ENCODE results near the gene TBC1D1.

The TBC1D1 gene

GRCh38 chr4:38055566-38055965 is 164.7 kb downstream of the TBC1D1 start:
- no peak for DNase-seq (ENCODE audit: low spot score)

DNA sequence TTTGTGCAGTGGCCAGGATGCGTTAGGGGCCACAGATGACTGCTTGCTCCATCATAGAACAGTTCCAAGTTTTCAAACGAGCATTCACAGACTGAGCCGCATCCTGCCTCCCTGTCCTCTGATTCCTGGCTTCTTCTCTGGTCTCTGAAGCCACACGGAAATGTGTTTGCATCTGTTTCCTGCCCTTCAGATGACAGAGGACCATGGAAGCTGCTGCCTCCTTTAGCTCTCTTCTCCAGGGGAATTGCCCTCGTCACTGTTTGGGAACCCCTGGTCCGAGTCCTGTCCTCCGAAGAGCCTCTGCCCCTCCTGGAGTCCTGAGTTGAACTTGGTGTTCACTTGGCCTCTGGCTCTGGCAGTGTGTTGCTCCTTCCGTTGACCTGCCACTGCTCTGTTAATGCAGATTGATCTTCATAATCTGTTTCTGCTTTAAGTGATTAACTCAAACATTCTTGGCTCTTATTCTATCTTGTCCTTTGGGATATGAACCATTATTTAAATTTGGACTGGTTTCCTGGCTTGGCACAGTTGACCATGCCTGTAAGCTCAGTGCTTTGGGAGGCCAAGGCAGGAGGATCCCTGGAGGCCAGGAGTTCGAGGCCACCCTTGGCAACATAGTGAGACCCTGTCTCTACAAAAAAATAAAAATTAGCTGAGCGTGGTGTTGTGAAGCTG is 165.3 kb downstream of the TBC1D1 start:
- no peak for DNase-seq (ENCODE audit: low spot score)

GRCh38 chr4:38058151-38058550 is 167.3 kb downstream of the TBC1D1 start:
- no peak for DNase-seq (ENCODE audit: low spot score)

GRCh38 chr4:38060829-38061431 is 170.0 kb downstream of the TBC1D1 start:
- no peak for DNase-seq (ENCODE audit: low spot score)

DNA sequence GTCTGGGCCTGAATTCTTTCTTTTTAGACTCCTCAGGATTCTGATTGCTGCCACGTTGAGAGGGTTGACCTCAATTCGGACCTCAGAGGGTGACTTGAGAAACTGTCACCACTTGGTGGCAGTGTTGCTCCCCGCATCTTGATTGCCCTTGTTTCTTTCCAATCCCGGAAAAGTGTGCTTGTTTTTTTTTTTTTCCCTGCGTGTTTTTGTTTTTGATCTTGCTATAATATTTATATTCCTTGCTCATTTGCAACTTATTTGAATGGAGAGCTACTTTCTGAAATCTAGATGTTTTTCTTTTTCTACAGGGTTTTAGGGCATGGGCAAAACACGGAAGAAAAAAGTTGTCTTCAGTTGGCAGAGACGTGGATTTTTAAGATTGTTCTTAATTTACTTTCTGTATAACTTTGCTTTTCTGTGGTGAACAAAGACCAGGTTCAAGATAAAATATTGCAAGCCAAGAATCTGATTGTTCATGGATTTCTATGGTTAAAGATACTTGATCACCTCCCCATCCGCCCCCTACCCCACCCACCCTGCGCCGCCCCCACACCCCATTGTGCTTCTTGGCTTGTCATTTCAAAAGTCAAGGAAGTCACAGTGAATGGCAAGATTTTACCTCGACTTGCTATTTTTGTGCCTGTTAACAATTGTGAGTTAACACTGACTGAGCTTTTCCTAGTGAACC is 171.3 kb downstream of the TBC1D1 start:
- DNase-seq (ENCODE audit: low spot score), result peak; percentile 69

DNA sequence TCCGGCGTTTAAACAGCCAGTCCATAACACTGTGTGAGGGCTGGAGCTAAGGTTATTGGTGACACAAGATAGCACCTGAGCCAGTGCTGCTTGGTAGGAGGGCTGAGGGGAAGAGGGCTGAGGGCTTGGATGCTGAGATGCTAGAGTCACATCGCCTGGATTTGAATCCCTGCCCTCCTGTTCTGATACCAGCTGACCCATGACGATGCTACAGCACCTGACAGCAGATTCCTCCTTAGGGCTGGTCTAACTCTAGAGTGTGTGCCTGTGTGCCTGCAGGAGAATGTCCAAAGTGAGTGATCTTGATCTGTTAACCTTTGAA is 171.9 kb downstream of the TBC1D1 start:
- no peak for DNase-seq (ENCODE audit: low spot score)

DNA sequence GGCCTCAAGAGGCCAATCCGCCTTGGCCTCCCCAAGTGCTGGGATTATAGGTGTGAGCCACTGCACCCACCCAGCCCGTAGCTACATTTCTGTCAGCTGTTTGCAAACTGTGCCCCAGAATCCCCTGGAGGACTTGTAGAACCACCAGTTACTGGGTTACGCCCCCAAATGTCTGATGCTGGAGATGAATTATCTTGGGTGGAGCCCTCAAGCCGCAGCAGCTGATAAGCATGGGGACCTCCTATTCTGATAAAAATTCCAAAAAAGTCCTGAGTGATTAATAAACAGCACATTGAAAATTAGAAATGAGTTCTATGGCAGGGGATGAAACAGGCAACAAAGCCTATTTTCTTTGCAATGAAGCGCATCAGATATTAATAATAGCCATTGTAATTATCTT is 174.3 kb downstream of the TBC1D1 start:
- no peak for DNase-seq (ENCODE audit: low spot score)

- no peak for DNase-seq (ENCODE audit: low spot score)
These were observed 175.0 kb downstream of the TBC1D1 start for GRCh38 chr4:38065900-38066299.

GRCh38 chr4:38067499-38067898 is 176.6 kb downstream of the TBC1D1 start:
- DNase-seq (ENCODE audit: low spot score), result no peak

GRCh38 chr4:38068107-38068506 is 177.2 kb downstream of the TBC1D1 start:
- no peak for DNase-seq (ENCODE audit: low spot score)

- DNase-seq (ENCODE audit: low spot score), result peak; percentile 51
These were observed 178.4 kb downstream of the TBC1D1 start for GRCh38 chr4:38069271-38069760.

GRCh38 chr4:38071801-38072431 is 181.0 kb downstream of the TBC1D1 start:
- no peak for DNase-seq (ENCODE audit: low spot score)

DNA sequence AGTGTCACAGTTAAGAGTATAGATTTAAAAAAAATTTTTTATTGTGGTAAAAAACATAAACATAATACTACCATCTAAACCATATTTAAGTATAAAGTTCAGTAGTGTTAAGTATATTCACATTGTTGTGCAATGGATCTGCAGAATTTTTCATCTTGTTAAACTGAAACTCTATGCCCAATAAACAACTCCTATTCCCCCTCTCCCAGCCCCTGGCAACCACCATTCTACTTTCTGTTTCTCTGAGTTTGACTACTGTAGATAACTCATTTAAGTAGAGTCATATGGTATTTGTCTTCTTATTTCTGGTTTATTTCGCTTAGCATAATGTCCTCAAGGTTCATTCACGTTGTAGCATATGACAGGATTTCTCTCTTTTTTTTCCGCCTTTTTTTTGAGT is 181.7 kb downstream of the TBC1D1 start:
- no peak for DNase-seq (ENCODE audit: low spot score)

DNA sequence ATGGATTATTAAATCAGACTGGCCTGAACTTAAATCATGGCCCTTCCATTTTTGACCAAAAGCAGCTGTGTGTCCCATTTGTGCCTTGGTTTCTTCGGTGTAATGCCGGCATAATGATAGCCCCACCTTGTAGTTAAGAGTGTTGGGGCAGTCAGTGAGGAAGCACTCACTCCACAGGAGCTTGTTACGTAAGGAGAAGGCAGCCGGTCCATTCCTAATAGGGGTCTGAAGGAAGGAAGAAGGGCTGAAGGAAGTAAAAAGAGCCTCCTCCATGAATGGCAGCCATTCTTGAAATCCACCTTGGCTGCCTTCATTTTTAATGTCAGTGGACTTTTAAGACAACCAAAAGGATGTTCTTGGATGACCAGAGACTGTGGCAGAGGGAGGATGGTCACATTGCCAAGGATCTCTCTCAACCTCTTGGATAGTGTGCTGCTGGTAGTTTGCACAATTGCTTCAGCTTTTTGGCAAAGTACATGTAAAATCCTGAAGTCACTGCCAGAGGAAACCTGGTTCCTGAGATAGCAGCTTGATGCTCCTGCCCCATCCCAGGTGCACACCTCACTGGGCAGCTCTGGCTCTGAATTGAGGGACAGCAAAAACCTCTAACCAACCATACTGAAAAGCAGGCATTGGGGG is 182.8 kb downstream of the TBC1D1 start:
- no peak for DNase-seq (ENCODE audit: low spot score)

DNA sequence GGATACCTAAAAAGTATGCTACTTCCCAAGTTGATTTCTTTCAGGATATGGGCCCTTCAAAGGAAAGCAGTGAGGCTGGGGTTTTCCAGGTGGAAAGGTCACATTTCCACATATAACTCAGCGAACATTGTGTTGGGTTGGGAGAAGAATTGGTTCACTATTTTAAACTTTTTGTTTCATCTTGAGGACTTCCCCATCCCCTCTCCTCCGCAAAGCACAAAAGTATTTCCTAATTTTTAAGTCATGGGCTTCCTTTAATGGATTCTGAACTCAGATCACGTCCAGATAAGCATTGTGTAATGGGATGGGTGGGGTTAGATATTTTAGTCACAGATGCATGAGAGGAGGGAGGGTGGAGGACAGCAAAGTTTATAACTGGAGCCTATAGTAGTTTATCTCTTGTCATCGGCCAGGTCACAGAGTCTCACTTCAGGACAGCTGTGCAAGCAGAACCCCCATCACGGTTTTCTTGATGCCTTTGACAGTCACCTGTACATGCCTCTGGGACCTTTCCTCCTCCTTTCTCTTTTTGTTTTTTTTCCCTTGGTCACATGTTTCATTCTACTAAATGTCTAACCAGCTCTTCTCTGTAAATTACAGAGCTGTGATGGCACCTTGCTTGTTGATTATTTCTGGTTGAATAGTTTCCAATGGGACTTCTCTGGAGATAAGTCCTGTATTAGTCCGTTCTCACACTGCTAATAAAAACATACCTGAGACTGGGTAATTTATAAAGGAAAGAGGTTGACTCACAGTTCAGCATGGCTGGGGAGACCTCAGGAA is 184.7 kb downstream of the TBC1D1 start:
- no peak for DNase-seq (ENCODE audit: low spot score)

GRCh38 chr4:38076153-38076669 is 185.3 kb downstream of the TBC1D1 start:
- no peak for DNase-seq (ENCODE audit: low spot score)

DNA sequence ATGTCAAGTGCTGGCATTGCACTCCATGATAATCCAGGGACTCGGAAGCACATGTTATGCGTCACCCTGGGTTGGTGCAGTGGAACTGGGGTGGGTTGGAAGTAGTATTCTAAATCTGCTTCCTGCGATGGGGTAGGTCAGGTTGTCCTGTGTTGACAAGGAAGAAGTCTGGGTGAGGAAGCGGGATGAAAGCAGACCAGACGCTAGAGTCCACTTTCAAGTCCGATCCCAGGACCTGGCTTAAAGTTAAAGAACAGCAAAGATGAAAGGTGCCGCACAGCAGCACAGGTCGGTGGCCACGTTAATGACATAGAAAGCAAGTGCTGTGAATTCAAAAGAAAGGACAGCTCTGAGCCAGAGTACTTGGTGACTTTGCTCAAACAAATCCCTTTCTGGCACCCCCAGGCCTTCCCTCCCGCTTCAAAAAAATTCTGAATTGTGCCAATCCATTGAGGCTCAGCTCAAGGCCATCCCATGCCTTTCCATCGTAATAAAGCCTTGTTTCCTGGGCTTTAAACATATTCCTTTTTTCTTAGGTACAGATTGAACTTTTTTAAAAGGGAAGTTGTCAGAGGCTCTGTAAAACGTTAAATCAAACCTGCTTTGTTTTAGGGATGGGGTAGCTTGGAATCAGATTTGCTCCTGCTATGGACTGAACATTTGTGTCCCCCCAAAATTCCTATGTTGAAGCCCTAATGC is 187.1 kb downstream of the TBC1D1 start:
- DNase-seq (ENCODE audit: low spot score), result no peak

DNA sequence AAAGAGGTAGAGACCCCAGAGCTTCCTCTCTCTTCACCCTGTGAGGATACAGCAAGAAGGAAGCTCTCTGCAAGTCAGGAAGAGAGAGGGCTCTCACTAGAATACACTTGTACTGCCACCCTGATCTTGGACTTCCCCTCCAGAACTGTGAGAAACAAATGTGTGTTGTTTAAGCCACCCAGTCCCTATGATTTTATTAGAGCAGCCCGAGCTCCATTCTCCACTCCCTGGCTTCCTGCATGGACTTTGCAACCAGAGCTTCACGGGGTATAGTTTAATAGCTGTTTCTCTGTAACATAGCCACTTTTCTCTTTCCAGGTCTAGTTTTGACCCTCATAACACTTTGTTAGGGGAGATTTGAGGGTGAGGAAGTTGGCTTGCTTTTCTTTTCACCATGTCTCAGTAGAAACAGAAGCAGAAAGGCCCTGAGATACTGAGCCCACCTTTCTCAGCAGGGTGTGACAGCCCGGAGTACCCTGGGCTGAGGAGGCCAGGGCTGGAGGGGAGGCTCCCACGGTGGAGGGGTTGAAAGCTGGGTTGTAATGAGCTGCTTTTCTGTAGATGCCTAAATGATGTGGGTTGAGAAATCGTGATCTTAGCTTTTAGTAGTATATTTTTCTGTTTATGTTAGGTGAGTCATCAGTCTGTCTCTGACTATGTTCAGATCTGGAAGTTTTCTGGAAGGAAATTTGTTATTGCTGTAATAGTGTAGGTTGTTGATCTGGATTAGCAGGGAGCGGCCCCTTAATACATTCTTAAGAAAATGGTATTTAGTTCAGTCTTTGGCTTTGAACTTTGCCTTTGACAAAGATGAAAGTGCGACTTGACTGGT is 187.9 kb downstream of the TBC1D1 start:
- no peak for DNase-seq (ENCODE audit: low spot score)

DNA sequence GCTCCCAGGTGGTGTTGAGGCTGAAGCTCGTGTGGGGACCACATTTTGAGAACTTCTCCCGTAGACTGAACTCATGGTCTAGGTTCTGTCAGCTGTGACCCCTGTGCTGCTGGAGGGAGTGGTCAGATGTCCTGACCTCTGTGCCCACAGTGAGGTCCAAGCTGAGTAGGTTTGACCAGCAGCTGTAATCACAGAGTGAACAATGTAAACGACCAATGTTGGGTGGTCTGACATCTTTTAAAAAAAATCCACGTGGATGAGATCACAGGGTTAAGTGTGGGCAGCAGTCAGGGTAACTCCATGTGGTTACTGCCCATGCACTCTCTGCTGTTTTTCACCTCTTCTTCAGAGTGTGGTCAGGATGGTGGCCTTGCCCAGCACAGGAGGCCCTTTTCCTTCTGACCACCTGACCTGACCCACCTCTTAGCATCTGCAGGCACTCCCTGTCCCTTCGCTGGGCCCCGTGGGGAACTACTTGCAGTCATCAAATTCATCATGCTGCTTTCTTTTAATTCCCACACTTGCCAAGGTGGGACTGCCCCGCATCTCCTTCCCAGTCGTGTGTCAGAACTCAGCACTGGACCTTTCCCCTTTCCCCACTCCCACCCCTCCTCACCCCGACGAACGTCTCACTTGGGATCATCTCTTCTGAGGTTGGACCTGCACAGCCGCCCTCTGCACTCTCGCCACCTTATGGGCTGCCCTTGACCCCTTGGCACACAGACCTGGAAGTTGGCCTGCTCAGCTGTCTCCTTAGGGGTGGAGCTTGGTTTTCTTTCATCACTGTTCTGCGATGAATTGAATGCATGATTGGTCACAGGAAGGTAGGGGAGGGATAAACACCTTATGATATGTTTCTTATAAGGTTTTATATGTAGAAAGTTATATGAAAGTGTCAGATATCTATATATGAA is 189.4 kb downstream of the TBC1D1 start:
- DNase-seq (ENCODE audit: low spot score), result no peak

All from CD4-positive, alpha-beta T cell treated with Interleukin-2 at 100 ng/mL for 4 hours (primary cell).